Measurements from ENCODE around the gene VENTX.

Gene VENTX

GRCh38 chr10:133252223-133252552 is 14.5 kb downstream of the VENTX start:
- H3K4me3 ChIP-seq (ENCODE audit: low read depth, low read length), result no peak overlapping the region
- no peak for TF ChIP-seq CTCF (IDR thresholded peaks at IDR 0.05; ENCODE audit: borderline replicate concordance, insufficient read depth, low read depth, low read length)

DNA sequence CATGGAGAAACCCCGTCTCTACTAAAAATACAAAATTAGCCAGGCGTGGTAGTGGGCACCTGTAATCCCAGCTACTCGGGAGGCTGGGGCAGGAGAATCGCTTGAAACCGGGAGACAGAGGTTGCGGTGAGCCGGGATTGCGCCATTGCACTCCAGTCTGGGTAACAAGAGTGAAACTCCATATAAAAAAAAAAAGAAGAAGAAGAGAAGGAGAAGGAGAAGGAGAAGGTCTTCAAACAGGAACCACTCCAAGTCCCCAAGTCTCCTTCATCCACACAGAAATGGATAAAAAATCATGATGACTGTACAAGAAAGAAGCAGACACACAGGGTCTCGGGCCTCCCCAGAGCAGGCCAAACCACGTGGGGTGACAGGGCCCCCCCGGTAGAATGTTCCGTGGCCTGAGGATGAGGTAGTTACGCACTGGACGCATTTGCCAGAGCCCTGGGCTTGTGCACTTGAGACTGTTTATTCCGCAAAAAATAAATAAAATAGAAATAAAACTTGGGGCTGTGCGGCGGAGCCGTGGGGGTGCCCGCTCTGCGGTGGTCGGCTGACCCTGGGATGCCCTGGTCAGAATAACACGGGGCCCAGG is 15.8 kb downstream of the VENTX start:
- no peak for TF ChIP-seq CTCF (IDR thresholded peaks at IDR 0.05; ENCODE audit: borderline replicate concordance, insufficient read depth, low read depth, low read length)
- no peak overlapping the region for H3K4me3 ChIP-seq (ENCODE audit: low read depth, low read length)

GRCh38 chr10:133254421-133255120 is 16.9 kb downstream of the VENTX start:
- no peak overlapping the region for H3K4me3 ChIP-seq (ENCODE audit: low read depth, low read length)
- TF ChIP-seq CTCF (IDR thresholded peaks at IDR 0.05; ENCODE audit: borderline replicate concordance, insufficient read depth, low read depth, low read length), result no peak

DNA sequence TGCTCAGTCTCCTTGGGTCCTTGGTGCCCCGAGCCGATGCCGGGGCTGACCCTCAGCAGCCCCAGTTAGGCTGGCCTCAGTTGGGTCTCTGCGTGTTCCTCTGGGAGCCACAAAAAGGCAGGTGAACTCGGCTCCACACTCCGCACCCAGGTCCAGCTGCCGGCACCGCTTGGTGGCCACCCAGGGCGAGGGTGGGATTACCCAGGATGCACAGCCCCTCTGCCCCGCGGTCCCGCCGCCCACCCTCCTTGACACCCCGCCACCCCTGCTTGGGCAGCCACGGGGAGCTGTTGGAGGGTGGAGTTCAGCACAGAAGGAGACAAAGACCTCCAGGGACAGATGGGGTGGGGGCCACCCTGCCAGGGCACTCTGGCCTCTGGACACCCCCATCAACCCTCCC is 17.7 kb downstream of the VENTX start:
- no peak overlapping the region for H3K4me3 ChIP-seq (ENCODE audit: low read depth, low read length)
- TF ChIP-seq CTCF (IDR thresholded peaks at IDR 0.05; ENCODE audit: borderline replicate concordance, insufficient read depth, low read depth, low read length), result no peak

DNA sequence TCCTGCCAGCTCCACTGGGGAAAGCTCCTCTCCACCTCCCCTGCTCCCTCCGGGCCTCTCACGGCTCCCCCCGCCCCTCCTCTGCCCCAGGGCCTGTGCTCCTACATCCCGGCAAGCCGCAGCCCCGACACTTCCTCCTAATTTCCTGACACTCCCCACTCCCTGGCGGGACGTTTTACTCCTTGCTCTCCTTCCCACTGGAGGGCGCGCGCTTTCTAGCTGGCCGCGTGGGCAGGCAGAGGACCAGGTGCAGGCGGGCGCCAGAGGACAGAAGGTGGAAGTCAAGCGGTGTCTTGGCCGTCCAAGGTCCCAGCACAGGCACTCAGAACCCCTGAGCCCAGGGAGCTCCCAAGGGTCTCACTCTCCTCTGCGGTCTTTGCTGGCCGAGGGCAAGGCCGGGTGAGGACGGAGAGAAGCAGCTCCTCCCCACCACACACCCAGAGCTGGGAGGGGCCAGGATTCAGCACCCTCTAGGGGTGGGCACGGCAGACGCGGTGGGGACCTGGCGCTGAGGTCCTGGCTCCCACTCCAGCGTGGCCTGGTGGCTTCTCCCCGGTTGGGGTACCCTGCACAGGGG is 19.9 kb downstream of the VENTX start:
- H3K4me3 ChIP-seq (ENCODE audit: low read depth, low read length), result no peak overlapping the region

DNA sequence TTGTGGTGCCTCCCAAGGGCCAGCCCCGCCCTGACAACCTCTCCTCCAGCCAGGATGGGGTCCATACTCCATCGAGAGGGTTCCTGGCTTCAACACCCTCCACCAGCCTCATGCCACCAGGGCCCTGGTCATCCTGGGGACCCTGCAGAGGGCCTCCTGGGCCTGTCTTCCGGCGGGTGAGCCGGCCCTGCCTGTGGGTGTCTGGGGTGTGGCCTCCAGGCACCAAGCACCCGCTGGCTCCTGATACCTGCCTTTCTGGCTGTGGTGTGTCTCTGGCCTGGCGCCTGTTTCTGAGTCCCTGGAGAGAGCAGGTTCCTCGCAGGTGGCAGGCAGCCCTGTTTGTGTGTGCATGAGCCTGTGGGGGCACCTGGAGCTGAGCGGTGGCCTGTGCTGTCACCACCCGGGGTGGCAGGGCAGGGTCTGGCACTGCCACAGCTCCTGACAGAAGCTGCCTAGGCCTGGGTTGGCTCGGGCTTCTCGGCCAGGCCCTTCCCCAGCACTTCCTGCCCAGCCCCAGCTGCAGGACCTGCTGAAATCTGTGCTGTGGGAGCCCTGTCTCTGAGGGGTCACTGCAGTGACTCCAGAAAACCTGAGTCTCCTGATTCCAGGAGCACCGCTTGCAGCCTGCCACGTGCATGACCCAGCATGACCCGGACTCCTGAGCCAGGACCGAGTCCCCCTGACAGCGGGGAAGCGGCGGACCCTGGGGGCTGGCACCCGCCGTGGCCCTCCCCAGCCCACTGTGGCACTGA is 20.6 kb downstream of the VENTX start:
- no peak for TF ChIP-seq CTCF (IDR thresholded peaks at IDR 0.05; ENCODE audit: borderline replicate concordance, insufficient read depth, low read depth, low read length)
- no peak overlapping the region for H3K4me3 ChIP-seq (ENCODE audit: low read depth, low read length)

More for the DNA sequence above, 19.9 kb downstream of the VENTX start:
- 0 out of 2 replicates have a peak, but pooled peaks have one; percentile 28 for TF ChIP-seq CTCF (IDR thresholded peaks at IDR 0.05; ENCODE audit: borderline replicate concordance, insufficient read depth, low read depth, low read length)

Measured in GM12875 (cell line).